ENCODE results near the gene TMEM229B. TPM values are rescaled to one million over a fixed set of nuclear protein-coding genes. Genes with fewer than 3 reads are reported as not detected.

The TMEM229B gene
- total RNA-seq, 1 experiment from 2014 or later: not detected

DNA sequence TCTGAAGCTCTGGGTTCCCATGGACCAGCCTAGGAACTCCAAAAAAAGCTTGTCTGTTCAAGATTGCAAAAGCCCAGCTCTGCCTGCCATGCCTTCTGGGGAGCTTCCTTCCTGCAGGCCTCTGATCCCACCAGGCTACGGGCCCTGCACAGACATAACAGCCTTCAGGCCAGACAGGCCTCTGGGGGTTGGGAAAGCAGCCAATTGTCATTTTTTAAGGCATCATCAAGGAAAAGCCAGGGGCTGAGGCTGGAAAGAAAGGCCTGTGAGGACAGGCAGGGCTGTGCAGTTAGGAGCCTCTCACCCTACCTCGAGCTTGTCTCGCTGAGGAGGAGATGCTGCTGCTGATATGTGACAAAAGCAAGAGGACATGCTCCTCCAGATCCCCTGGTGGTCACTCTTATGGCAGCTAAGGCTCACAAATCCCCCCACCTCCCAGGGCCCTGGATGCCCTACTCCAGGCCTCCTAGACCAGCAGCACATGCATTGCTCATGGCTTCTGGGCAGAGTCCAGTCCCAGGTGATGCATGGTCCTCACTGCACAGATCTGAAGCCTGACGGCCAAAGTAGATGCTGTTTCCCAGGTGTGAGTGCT lies 2.9 kb downstream of the TMEM229B start:
- H3K36me3 ChIP-seq: no peaks in the 10 kb centered on the region
- no peaks in the 10 kb centered on the region for H3K27me3 ChIP-seq
- DNase-seq: peak in 1 of 2 experiments; percentile 9
- H3K4me1 ChIP-seq: no peaks in the 10 kb centered on the region
- no peak overlapping the region for H3K27ac ChIP-seq
- H3K4me3 ChIP-seq: no peak overlapping the region
- H3K9me3 ChIP-seq (replicated peaks): no peaks in the 10 kb centered on the region

DNA sequence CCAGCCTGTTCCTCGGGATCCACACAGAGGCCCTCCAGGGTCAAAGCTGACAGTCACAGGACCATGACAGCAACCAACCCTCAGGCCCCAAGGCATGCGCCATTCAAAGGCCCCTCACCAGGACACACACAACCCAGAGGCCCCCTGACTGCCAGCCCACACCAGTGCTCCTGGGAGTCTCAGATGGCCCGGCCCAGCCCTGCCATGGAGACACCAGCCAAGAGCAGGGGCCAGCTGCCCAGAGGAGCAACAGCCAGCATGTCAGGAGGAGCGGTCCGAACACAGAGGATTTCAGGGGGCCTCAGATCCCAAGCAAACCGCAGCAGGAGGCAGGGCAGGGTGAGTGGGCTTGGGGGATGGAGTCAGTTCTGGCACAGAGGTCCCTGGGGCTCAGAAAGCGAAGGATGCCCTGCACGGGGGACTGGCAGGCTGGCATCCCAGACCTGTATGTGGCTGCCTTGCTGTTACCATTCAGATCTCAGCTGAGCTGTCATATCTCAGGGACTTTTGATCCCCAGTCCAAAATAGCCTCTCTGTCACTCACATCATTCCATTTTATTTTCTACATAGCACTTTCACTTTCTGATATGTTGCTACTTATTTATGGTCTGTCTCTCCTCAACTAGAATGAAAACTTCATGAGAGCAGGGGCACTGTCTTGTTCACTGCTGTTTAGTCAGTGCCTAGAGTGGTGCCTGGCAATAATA lies 4.8 kb downstream of the TMEM229B start:
- no peak for DNase-seq
- no peaks in the 10 kb centered on the region for H3K36me3 ChIP-seq
- H3K4me3 ChIP-seq: no peak overlapping the region
- H3K27me3 ChIP-seq: no peaks in the 10 kb centered on the region
- H3K4me1 ChIP-seq: 0 out of 2 replicates have a peak, but pooled peaks cover 2% of the 10 kb centered on the region
- H3K9me3 ChIP-seq (replicated peaks): no peaks in the 10 kb centered on the region
- H3K27ac ChIP-seq: no peak overlapping the region

DNA sequence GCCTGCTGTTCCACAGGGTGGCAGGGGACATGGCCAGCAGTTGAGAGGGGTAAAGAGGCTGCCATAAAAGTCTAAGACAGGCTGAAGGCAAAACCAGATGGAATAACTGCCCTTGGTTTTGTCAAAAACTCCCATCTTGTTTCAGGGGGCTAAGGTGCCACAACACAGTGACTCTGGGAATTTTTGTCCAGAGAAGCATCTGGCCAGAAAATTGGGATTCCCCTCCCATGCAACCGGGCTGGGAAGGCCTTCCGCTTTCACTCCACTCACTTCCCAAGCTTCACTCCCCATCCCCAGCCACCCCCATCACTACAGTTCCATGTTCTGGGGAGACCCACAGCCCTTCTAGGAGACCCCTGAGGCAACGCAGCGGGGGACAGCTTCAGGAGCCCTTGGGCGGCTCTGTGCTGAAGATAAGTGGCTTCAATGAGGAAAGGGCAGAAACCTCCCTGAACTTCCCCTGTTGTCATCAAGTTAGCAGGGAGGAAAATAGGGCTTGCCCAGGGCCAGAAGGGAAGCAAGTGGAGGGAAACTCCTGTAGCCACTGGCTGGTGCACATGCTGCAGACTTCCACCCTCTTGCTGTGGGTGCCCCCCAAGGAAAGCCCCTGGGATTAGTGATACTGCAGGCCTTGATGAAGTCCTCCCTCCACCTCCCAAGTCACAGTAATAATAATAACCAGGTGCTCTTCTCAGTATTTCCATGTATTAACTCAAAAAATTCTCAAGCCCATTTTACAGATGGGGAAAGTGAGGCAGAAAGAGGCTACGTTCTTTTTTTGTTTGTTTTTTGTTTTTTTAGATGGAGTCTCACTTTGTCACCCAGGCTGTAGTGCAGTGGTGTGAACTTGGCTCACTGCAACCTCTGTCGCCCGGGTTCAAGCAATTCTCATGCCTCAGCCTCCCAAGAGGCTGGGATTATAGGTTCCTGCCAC lies 6.0 kb downstream of the TMEM229B start:
- no peak for DNase-seq
- H3K27ac ChIP-seq: no peak overlapping the region
- peaks cover 2% of the 10 kb centered on the region; the same call in 1 of the 2 replicates for H3K4me1 ChIP-seq
- no peaks in the 10 kb centered on the region for H3K9me3 ChIP-seq (replicated peaks)
- no peaks in the 10 kb centered on the region for H3K36me3 ChIP-seq
- H3K27me3 ChIP-seq: no peaks in the 10 kb centered on the region
- no peak overlapping the region for H3K4me3 ChIP-seq

DNA sequence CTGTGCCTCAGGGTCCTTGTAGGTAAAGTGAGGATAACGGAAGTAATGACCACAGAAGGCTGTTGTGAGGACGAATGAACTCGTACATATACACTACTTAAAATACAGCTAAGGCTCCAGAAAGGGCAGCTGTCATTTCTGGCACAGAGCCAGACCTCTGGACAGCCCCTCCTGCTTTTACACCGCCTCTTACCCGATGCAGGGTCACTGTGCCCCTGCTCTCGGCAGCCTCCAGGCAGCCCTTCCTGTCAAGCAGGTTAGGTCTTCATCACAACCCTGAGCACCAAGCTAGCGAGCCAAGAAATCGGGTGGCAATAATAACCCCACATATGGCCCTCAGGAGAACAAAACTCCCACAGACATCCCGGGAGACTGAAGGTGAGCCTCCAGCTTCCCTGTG lies 8.5 kb downstream of the TMEM229B start:
- no peak overlapping the region for H3K27ac ChIP-seq
- H3K36me3 ChIP-seq: no peaks in the 10 kb centered on the region
- no peak overlapping the region for H3K4me3 ChIP-seq
- DNase-seq: peak; percentile 78 to 89
- H3K27me3 ChIP-seq: no peaks in the 10 kb centered on the region
- H3K9me3 ChIP-seq (replicated peaks): no peaks in the 10 kb centered on the region
- peaks cover 2% of the 10 kb centered on the region; the same call in 1 of the 2 replicates for H3K4me1 ChIP-seq

DNA sequence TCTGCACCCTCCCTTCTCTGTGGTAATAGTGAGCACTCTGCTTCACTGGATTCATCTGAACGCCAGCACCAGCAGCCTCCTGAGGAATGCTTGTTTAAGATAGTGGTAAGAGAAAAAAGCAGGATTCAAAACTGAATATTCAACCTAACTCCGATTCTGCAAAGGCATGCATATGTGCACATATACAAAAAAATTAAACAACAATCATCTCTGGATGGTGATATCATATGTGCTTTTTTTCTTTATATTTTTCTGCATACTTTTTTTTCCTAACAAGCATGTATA lies 9.8 kb downstream of the TMEM229B start:
- Histone ChIP-seq H3K9me3 (replicated peaks) (no peaks in the 10 kb centered on the region), H3K4me3 (no peak overlapping the region), H3K36me3 (no peaks in the 10 kb centered on the region), H3K27me3 (no peaks in the 10 kb centered on the region), H3K4me1 (peaks cover 2% of the 10 kb centered on the region; the same call in 1 of the 2 replicates), H3K27ac (no peak overlapping the region)
- no peak for DNase-seq

DNA sequence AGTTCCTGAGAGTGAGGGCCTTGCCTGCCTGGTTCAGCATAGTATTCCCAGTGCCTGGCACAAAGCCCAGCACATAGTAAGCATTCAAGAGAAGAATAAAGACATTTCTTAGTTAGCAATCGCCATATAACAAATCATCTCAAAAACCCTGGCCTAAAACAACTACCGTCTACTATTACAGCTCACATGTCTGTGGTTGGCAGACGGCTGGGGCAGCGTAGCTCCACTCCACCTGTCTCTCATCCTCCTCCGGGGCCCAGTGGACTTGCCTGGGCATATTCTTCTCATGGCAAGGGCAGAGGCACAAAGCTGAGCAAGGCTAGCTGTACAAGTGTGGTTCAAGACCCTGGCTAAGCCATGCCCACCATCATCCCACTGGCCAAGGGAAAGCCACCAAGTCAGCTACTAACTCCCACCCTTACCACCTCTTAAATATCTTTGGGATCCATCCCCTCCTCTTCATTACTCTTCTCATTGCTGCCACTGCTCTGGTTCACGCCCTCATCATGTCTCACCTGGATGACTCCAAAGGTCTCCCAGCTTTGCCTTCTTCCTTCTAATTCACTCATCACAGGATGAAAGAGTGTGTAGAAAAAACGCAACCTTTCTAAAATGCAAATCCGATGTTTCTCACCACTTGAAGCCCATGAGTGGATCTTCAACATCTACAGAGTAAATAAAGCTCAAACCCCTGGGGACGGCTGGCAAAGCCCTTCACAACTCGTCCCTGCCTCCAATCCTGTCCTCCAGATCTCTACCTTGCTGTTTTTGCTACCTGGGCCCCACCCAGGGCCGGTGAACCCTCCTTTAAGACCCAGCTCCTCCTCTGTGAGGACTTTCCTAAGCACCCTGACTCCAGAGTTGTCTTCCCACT lies 10.4 kb downstream of the TMEM229B start:
- Histone ChIP-seq H3K36me3 (no peaks in the 10 kb centered on the region), H3K4me1 (peaks cover 2% of the 10 kb centered on the region; the same call in 1 of the 2 replicates), H3K9me3 (replicated peaks) (no peaks in the 10 kb centered on the region), H3K4me3 (no peak overlapping the region), H3K27ac (no peak overlapping the region), H3K27me3 (no peaks in the 10 kb centered on the region)
- DNase-seq: peak in 1 of 2 experiments; percentile 27

DNA sequence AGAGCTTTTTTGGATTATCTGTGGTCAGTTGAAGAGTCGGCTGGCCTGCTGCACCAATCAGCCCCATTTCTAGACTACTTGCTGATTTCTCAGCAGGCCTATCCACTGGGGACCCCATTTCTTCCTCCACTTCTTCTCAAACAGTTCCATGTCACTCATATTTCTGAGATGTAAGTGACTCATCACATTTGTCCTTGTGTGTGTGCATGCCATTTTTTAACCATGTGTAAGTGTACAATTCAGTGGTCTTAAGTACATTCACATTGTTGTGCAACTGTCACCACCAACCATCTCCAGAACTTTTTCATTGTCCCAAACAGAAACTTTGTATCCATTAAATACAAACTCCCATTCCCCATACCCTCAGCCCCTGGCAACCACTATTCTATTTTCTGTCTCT lies 14.2 kb downstream of the TMEM229B start:
- no peak for DNase-seq
- no peaks in the 10 kb centered on the region; the same call in 1 of the 2 replicates for H3K4me1 ChIP-seq
- H3K27me3 ChIP-seq: no peaks in the 10 kb centered on the region

DNA sequence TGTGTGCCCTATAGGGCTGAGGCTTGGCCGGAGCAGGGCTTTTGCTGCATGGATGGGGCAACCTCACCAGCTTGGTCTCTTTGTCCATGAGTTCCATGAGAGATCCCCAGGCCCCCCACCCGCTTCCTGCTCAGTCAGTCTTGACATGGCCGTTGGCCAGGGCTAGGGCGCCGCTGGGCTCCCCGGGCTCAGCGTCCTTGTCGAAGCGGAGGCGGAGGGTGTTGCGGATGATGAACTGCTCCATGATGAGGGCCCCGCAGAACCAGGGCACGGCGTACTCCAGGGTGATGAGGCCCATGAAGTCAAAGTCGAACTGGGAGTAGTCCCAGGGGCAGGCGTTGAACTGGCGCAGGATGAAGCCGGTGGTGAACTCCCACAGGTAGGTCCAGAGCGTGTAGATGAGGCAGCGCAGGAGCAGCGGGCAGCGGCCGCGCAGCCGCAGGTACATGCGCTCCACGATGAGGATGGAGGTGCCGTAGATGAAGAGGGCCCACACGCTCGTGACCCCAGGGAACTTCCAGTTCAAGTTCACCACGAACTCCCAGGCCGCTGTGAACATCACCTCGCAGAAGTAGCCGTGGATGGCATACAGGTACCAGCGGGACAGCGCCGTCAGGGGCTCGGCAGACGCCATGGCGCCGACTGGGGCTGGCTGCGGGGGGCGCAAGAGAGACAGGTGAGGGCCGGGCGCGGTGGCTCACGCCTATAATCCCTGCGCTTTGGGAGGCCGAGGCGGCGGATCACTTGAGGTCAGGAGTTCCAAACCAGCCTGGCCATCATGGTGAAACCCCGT lies 15.0 kb downstream of the TMEM229B start:
- DNase-seq: no peak
- H3K4me3 ChIP-seq: no peak overlapping the region
- H3K9me3 ChIP-seq (replicated peaks): no peaks in the 10 kb centered on the region
- H3K4me1 ChIP-seq: no peaks in the 10 kb centered on the region; the same call in 1 of the 2 replicates
- H3K27ac ChIP-seq: no peak overlapping the region
- no peaks in the 10 kb centered on the region for H3K27me3 ChIP-seq
- H3K36me3 ChIP-seq: no peaks in the 10 kb centered on the region

More for the DNA sequence above, 14.2 kb downstream of the TMEM229B start:
- no peak overlapping the region for H3K27ac ChIP-seq
- no peaks in the 10 kb centered on the region for H3K36me3 ChIP-seq
- no peaks in the 10 kb centered on the region for H3K9me3 ChIP-seq (replicated peaks)
- no peak overlapping the region for H3K4me3 ChIP-seq

DNA sequence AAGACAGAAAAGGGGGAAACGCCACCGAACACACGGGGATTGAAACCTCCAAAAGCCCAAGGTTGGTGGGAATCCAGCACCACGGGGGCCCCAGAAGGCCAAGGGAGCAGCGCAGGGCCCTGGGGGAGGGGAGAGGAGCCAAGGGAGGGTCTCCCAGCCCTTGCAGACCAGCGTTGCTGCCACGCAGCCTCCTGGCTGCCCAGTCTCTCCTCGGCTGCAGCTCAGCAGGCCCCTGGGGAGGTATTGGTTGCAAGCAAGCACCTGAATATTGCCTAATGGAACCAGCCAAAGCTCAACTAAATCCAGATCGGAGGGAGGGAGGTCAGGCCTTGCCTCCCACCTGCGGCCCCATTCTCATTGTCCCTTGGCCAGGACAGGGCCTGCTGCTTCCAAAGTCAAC lies 15.8 kb downstream of the TMEM229B start:
- Histone ChIP-seq H3K27me3 (no peaks in the 10 kb centered on the region), H3K36me3 (no peaks in the 10 kb centered on the region), H3K27ac (no peak overlapping the region), H3K9me3 (replicated peaks) (no peaks in the 10 kb centered on the region), H3K4me3 (no peak overlapping the region), H3K4me1 (no peaks in the 10 kb centered on the region)
- no peak for DNase-seq

DNA sequence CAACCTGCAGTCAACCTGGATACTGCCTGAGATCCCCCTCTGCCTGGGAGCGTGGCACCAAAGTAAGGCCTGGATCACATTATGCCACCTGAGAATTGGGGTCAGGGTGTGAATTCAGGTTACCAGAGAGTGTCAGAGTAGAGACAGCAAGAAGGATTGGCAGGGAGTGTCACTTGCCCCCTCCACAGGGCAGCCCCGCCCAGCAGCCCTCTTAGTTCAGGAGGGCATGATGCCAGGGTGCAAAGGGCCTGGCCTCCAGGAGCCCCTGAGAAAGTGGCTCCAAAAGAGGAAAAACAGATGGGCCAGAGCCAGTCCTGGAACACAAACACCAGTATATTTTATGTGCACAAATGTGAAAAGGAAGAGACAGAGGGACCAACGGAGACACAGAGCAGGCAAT lies 18.6 kb downstream of the TMEM229B start:
- no peaks in the 10 kb centered on the region for H3K36me3 ChIP-seq
- no peak for DNase-seq
- H3K9me3 ChIP-seq (replicated peaks): no peaks in the 10 kb centered on the region
- no peak overlapping the region for H3K27ac ChIP-seq
- no peaks in the 10 kb centered on the region for H3K4me1 ChIP-seq
- no peaks in the 10 kb centered on the region for H3K27me3 ChIP-seq
- no peak overlapping the region for H3K4me3 ChIP-seq

DNA sequence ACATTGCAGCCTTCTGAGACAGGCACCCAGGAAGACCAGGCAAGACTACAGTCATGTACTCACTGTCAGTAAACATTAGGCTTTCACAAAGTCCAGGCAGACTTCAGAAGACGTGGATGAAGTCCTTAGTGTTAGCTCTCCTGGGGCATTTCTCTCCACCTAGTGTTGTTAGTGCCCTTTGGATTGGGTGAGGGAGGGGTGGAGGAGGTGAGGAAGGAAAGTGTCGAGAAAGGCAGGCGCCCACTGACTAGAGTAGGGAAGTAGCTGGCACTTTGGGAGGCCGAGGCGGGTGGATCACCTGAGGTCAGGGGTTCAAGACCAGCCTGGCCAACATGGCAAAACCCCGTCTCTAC lies 20.2 kb downstream of the TMEM229B start:
- H3K27ac ChIP-seq: no peak overlapping the region

DNA sequence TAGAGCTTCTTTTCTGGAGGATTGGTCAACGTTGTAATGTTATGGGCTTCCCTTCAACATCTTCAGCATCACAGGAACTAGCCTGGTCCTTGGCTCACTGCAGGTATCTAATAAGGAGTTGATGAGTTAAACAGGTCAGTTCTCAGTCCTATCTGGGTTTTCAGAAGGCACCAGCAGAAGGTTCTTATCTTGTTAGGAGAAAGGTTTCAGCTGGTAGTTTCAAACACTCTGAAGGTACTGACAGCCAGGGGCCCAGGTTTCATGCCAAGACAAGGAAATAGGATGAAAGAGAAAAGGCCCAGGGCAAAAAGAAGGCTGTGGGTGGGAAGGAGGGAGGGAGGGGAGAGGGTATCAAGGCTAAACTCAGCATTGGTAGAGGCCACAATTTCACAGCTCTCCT lies 21.4 kb downstream of the TMEM229B start:
- no peaks in the 10 kb centered on the region for H3K9me3 ChIP-seq (replicated peaks)
- H3K27me3 ChIP-seq: no peaks in the 10 kb centered on the region
- DNase-seq: no peak
- no peak overlapping the region for H3K4me3 ChIP-seq
- no peaks in the 10 kb centered on the region for H3K4me1 ChIP-seq
- H3K27ac ChIP-seq: no peak overlapping the region
- H3K36me3 ChIP-seq: no peaks in the 10 kb centered on the region

More for the DNA sequence above, 20.2 kb downstream of the TMEM229B start:
- no peak for DNase-seq
- Histone ChIP-seq H3K4me1 (no peaks in the 10 kb centered on the region), H3K27me3 (no peaks in the 10 kb centered on the region), H3K9me3 (replicated peaks) (no peaks in the 10 kb centered on the region), H3K4me3 (no peak overlapping the region), H3K36me3 (no peaks in the 10 kb centered on the region)

DNA sequence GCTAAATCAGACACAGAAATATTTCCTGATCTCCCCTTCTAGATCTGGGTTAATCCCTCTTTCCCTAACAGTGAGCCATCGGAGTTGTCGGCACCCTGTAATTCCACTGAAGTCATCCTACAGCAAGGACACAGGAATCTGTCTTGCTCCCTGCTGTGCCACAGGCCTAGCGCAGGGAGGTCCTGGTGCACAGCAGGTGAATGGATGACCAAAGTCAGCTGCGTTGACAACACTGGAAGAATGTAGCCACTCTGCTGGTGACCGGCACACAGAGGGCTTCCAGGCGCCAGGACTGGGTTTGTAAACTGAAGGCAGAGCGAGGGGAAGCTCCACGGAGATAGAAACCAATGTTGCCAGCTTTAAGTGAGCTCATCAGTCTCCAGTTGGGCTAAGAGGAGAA lies 23.6 kb downstream of the TMEM229B start:
- DNase-seq: no peak
- H3K27me3 ChIP-seq: no peaks in the 10 kb centered on the region
- no peaks in the 10 kb centered on the region for H3K4me1 ChIP-seq
- H3K9me3 ChIP-seq (replicated peaks): no peaks in the 10 kb centered on the region
- H3K27ac ChIP-seq: no peak overlapping the region
- H3K36me3 ChIP-seq: no peaks in the 10 kb centered on the region
- no peak overlapping the region for H3K4me3 ChIP-seq

DNA sequence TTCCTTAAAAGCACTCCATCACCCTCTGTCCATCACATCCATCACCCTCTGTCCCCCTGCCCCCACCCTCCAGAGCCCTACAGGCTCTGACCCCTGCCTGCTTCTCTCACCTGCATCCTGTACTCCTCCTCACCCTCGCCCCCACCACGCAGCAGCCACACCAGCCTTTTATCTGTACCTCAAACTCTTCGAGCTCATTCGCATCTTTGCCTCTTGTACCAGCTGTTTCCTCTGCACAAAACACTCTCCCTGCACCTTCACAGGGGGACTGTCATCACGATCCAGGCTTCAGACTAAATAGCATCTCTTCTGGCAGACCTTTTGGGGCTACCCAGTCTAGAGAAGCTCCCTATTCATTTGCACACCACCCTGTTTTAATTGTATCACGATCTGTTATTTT lies 24.1 kb downstream of the TMEM229B start:
- no peaks in the 10 kb centered on the region for H3K4me1 ChIP-seq
- no peak overlapping the region for H3K27ac ChIP-seq
- H3K36me3 ChIP-seq: no peaks in the 10 kb centered on the region
- DNase-seq: no peak
- H3K27me3 ChIP-seq: no peaks in the 10 kb centered on the region
- H3K9me3 ChIP-seq (replicated peaks): no peaks in the 10 kb centered on the region
- no peak overlapping the region for H3K4me3 ChIP-seq

Measured in SJCRH30 (cell line).